Tibial nerve (tissue), 4 donors: Measurements from ENCODE around the gene DAG1. TPM values are rescaled to one million over a fixed set of nuclear protein-coding genes. Genes with fewer than 3 reads are reported as not detected.
A peak's percentile ranks its signal among the peaks of the same experiment; 100 is the strongest.

Experiments used
- DNase-seq, 2 donors: peaks; one replicate each; pipeline ENCODE4 v3.0.0-alpha.2; 2019; ENCODE audit warnings: low spot score in 2 of 2
- H3K27ac ChIP-seq, 4 donors: fragments of 200-600 bp; sonication (generic) in 3 of 4; one replicate each; pipeline ENCODE4 v1.5.1; 2017 to 2019; ENCODE audit warnings: mild to moderate bottlenecking in 1 of 4
- H3K27me3 ChIP-seq, 2 donors: fragments of 200-600 bp; sonication (generic) in 1 of 2; one replicate each; pipeline versions ENCODE4 v1.5.1 to v1.6.0; 2017 to 2019
- H3K36me3 ChIP-seq, 3 donors: fragments of 200-600 bp; sonication (generic); one replicate each; pipeline ENCODE4 v1.5.1; 2018 to 2019
- H3K4me1 ChIP-seq, 4 donors: fragments of 200-600 bp; sonication (generic) in 3 of 4; one replicate each; pipeline ENCODE4 v1.5.1; 2017 to 2019
- H3K4me3 ChIP-seq, 4 donors: fragments of 200-600 bp; sonication (generic) in 3 of 4; one replicate each; pipeline ENCODE4 v1.5.1; 2017 to 2019; ENCODE audit warnings: mild to moderate bottlenecking in 1 of 4, moderate library complexity in 1 of 4
- H3K9me3 ChIP-seq, 4 donors: fragments of 200-600 bp; sonication (generic) in 3 of 4; one replicate each; pipeline ENCODE4 v1.5.1; 2017 to 2019
- EP300 ChIP-seq, 2 donors: sonication (generic); formaldehyde crosslinking; IDR thresholded peaks; one replicate each; pipeline ENCODE4 v1.6.1; 2017; ENCODE audit warnings: antibody characterized with exemption in 2 of 2, mild to moderate bottlenecking in 1 of 2
- POLR2A ChIP-seq, 2 donors: fragments of 450-650 bp; IDR thresholded peaks; one replicate each; pipeline ENCODE4 v1.6.1; 2017; ENCODE audit warnings: antibody characterized with exemption in 2 of 2, mild to moderate bottlenecking in 2 of 2, moderate library complexity in 2 of 2
- WGBS, 2 donors: methylation state at CpG; one replicate each; pipeline ENCODE4 v1.1.5; 2018; 5-methylcytosine and 5-hydroxymethylcytosine counted together
- total RNA-seq, 4 donors: library from RNA; depleted of rRNA; stranded (reverse); fragments of >200 nt; gene quantifications; one replicate each; pipeline ENCODE4 v1.1.0, GENCODE V29; 2016
- TF ChIP-seq, protein P1 (sequence below), 5 experiments: fragments of 200-600 bp in 3 of 5; fragments of 450-650 bp in 2 of 5; sonication (generic) in 3 of 5; IDR thresholded peaks; one replicate each; pipeline ENCODE4 v1.5.1; 2016 to 2019; ENCODE audit warnings: antibody characterized with exemption in 5 of 5, mild to moderate bottlenecking in 3 of 5, moderate library complexity in 2 of 5

DAG1 gene
- total RNA-seq, 4 donors from 2014 or later, result 113 to 142 (median 126) TPM

DNA sequence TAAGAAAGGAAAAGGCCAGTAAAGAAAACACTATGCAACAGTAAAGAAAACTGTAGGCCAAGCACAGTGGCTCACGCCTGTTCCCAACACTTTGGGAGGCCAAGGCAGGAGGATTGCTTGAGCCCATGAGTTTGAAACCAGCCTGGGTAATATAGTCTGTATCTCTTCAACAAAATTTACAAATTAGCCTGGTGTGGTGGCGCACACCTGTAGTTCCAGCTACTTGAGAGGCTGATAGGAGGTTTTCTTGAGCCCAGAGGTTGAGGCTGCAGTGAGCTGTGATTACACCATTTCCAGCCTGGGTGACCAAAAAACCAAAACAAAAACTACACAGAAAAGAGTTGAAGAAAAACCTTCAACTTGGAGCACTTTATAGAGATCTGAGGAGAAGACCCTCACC, 31.8 kb downstream of the DAG1 start:
- WGBS, 2 donors, result 91 to 95% methylated on average over 2 of the region's 2 CpGs
- Histone ChIP-seq H3K27me3 (no peaks in the 10 kb centered on the region), H3K36me3 (no peaks in the 10 kb centered on the region), H3K27ac (peak overlapping the region in 3 of 4 donors; percentile 73 to 94 (median 86)), H3K9me3 (no peaks in the 10 kb centered on the region), H3K4me3 (no peak overlapping the region), H3K4me1 (peaks cover 0 to 49% (median 24%) of the 10 kb centered on the region in 4 donors)
- DNase-seq, result no peak
- no peak for TF ChIP-seq POLR2A (IDR thresholded peaks at IDR 0.05)
- TF ChIP-seq EP300 (IDR thresholded peaks at IDR 0.05), result no peak
- TF ChIP-seq, protein P1, sequence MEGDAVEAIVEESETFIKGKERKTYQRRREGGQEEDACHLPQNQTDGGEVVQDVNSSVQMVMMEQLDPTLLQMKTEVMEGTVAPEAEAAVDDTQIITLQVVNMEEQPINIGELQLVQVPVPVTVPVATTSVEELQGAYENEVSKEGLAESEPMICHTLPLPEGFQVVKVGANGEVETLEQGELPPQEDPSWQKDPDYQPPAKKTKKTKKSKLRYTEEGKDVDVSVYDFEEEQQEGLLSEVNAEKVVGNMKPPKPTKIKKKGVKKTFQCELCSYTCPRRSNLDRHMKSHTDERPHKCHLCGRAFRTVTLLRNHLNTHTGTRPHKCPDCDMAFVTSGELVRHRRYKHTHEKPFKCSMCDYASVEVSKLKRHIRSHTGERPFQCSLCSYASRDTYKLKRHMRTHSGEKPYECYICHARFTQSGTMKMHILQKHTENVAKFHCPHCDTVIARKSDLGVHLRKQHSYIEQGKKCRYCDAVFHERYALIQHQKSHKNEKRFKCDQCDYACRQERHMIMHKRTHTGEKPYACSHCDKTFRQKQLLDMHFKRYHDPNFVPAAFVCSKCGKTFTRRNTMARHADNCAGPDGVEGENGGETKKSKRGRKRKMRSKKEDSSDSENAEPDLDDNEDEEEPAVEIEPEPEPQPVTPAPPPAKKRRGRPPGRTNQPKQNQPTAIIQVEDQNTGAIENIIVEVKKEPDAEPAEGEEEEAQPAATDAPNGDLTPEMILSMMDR (IDR thresholded peaks at IDR 0.05), result no peak

DNA sequence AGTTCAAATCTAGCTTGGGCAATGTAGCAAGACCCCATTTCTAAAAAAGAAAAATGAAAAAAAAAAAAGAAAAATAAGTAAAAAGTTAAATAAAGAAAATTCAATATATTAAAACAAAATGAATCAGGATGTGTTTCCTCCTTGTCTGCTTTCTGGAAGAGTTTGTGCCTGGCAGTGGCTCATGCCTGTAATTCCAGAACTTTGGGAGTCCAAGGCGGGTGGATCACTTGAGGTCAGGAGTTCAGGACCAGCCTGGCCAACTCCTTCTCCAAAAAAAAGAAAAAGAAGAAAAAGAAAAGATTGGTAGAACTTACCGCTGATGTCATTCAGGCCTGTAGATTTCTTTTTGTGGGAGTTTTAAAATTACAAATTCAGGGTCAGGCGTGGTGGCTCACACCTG, 36.8 kb downstream of the DAG1 start:
- Histone ChIP-seq H3K27ac (peak overlapping the region in 2 of 4 donors; percentile 22 to 77), H3K36me3 (peaks cover 0 to 17% (median 0%) of the 10 kb centered on the region in 3 donors), H3K9me3 (no peaks in the 10 kb centered on the region), H3K4me3 (no peak overlapping the region), H3K27me3 (no peaks in the 10 kb centered on the region), H3K4me1 (peaks cover 0 to 32% (median 4%) of the 10 kb centered on the region in 4 donors)
- DNase-seq, result no peak
- WGBS, 2 donors, result 65 to 71% methylated on average over 3 of the region's 3 CpGs
- no peak for TF ChIP-seq POLR2A (IDR thresholded peaks at IDR 0.05)
- TF ChIP-seq, protein P1 (IDR thresholded peaks at IDR 0.05), result no peak
- no peak for TF ChIP-seq EP300 (IDR thresholded peaks at IDR 0.05)

DNA sequence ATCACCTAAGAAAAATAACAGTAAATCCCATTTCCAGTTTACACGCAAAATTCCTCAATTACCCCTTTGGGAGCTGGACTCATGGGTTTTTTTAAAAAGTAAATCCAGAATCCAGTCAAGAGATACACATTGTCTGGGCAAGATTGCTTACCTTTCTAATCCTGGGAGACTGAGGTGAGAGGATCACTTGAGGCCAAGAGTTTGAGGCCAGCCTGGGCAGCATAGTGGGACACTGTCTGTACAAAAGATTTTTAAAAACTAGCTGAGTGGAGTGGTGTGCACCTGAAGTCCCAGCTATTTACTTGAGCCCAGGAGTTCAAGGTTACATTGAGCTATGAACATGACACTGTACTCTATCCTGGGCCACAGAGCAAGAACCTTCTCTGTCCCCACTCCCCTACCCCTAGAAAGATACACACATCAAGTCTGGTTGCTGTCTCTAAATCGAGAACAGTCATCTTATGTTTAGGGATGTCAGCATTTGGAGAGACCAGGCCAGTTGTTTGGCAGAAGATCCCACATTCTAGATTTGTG, 39.0 kb downstream of the DAG1 start:
- TF ChIP-seq, protein P1 (IDR thresholded peaks at IDR 0.05), result no peak
- TF ChIP-seq EP300 (IDR thresholded peaks at IDR 0.05) (no peak), POLR2A (IDR thresholded peaks at IDR 0.05) (no peak)
- no peak overlapping the region for H3K4me3 ChIP-seq
- 22 to 27% methylated on average over 2 of the region's 2 CpGs for WGBS, 2 donors
- H3K27me3 ChIP-seq, result no peaks in the 10 kb centered on the region
- no peak for DNase-seq
- peaks cover 0 to 35% (median 0%) of the 10 kb centered on the region in 3 donors for H3K36me3 ChIP-seq
- peaks cover 0 to 40% (median 4%) of the 10 kb centered on the region in 4 donors for H3K4me1 ChIP-seq
- no peaks in the 10 kb centered on the region for H3K9me3 ChIP-seq
- H3K27ac ChIP-seq, result peak overlapping the region in 1 of 4 donors; percentile 38

DNA sequence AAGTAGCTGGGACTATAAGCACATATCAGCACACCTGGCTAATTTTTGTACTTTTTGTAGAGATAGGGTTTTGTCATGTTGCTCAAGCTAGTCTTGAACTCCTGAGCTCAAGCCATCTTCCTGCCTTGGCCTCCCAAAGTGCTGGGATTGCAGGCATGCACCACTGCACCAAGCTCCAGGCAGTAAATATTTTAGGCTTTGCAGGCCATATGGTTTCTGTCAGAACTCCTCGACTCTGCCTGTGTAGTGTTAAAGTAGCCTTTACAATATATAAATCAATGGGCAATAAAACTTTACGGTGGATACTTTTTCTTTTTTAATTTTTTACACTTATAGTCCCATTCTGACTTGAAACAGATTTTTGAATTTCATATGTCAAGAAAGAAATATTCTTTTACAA, 41.6 kb downstream of the DAG1 start:
- TF ChIP-seq EP300 (IDR thresholded peaks at IDR 0.05), result no peak
- TF ChIP-seq, protein P1 (IDR thresholded peaks at IDR 0.05), result no peak
- Histone ChIP-seq H3K9me3 (no peaks in the 10 kb centered on the region), H3K27me3 (no peaks in the 10 kb centered on the region), H3K4me3 (no peak overlapping the region), H3K27ac (no peak overlapping the region), H3K4me1 (peaks cover 0 to 52% (median 4%) of the 10 kb centered on the region in 4 donors), H3K36me3 (peaks cover 0 to 44% (median 0%) of the 10 kb centered on the region in 3 donors)
- WGBS, 2 donors, result 76 to 77% methylated on average over 2 of the region's 2 CpGs
- no peak for DNase-seq

DNA sequence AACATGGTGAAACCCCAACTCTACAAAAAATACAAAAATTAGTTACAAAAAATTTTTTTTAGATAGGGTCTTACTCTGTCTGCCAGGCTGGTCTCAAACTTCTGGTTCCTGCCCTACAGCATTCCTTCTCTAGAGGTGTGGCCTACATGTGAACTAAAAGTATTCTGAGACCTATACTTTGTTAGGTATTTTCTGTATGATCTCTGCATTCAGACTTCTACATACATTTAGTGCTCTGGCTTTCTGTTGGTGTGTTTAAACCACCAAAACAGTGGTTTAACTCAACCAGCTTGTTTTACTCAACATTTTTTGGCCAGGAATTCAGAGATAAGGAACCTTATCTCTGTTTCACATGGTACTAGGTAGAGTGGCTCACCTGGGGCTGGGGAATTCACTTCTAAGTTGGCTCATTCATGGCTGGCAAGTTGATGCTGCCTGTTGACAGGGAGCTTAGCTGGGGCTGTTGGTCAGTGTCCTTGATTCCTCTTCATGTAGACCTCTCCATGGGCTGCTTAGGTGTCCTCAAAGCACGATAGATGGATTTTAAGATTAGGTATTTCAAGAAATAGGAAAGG, 42.8 kb downstream of the DAG1 start:
- no peak overlapping the region for H3K4me3 ChIP-seq
- H3K27ac ChIP-seq, result peak overlapping the region in 1 of 4 donors; percentile 55
- H3K9me3 ChIP-seq, result no peaks in the 10 kb centered on the region
- no peaks in the 10 kb centered on the region for H3K27me3 ChIP-seq
- H3K36me3 ChIP-seq, result peaks cover 0 to 54% (median 0%) of the 10 kb centered on the region in 3 donors
- TF ChIP-seq EP300 (IDR thresholded peaks at IDR 0.05), result no peak
- 95 to 100% methylated on average over 1 of the region's 1 CpG for WGBS, 2 donors
- H3K4me1 ChIP-seq, result peaks cover 0 to 49% (median 0%) of the 10 kb centered on the region in 4 donors
- DNase-seq, result no peak
